ENCODE data around the gene OR10A2.
"Not testable (repeated sequence)": the region's sequence is repeated elsewhere in the genome, so short reads cannot be mapped to it uniquely, and the experiment has no call there.

The OR10A2 gene

DNA sequence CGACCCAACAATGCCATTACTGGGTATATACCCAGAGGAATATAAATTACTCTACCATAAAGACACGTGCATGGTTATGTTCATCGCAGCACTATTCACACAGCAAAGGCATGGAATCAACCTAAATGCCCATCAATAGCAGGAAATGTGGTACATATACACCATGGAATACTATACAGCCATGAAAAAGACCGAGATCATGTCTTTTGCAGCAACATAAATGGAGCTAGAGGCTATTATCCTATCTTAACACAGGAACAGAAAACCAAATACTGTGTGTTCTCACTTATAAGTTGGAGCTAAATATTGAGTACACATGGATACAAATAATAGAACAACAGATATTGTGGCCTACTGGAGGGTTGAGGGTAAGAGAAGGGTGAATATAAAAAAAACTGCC is 26.0 kb downstream of the OR10A2 start:
- no peak for DNase-seq

DNA sequence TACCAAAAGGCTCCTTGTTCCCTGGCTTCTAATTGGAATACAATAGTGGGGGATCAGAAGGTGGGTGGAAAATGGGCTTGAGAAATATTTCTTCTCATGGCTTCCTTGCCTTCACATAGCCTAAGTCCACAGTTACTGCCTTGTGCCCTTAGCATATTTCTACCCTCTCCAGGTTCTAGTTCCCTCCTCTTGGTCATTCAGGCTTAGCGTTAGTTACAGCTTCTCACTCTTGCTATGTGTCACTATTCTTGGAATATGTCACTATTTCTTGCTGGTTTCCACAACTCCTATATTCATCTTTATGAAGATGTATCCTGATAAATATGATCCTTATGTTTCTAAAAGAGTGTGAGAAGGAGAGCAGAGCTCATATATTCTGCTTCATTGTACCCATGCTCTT is 27.0 kb downstream of the OR10A2 start:
- DNase-seq, result no peak

DNA sequence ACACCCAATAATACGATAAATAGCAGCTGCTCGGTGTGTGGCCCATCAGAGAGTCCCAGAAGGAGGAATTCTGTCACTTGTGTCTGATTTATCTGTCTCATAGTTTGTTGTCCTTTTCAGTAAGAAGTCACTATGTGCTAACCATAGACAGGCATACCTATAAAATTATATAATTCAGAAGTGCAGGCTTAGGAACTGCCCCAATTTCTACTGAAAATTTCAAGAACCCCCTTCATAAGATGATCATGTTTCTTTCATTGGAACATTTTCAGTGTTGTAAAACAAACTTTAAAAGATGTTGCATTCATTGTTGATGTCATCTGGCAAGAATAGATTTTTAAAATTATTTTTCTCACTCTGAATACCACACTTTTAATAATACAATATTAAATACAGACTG is 29.5 kb downstream of the OR10A2 start, which contains the start of gene OR2D2:
Gene OR2D2, minus strand, starts transcription at position 101 of the 400 bp plus-strand sequence. Its CDS starts 0 bp downstream, at position 101.
- DNase-seq, result no peak

DNA sequence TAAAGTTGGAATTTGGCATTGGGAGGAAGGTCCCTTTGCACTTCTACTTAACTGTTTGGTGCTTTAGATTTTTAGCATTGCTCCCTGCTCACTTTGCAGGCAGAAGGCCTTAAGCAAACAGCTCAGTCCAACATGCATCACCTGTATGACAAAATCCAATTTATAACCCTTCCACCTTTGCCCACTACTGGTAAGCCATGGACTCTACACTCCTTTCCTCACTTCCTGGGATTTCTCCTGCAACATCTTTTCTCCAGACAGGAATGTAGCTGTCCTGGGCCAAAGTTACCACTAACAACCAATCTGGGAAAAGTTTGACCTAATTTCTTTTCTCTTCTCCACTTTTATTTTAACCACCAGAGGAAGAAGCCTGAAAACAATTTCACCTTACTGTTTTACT is 31.2 kb downstream of the OR10A2 start:
- DNase-seq, result no peak

DNA sequence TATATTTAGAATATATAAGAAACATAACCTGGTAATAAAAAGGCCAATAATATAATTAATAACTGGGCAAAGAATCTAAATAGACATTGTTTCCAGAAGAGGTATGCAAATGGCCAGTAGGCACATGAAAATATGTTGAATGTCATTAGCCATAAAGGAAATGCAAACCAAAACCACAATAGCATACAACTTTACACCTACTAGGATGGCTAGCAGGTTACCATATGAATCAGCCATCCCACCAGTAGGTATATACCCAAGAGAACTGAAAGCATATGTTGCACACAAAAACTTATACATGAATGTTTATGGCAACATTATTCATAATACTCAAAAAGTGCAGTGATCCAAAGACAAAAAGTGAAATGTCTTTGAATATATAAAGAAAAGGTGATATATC is 32.2 kb downstream of the OR10A2 start:
- no peak for DNase-seq

- no peak for DNase-seq
These were observed 36.1 kb downstream of the OR10A2 start for GRCh38 chr11:6898911-6899310.

DNA sequence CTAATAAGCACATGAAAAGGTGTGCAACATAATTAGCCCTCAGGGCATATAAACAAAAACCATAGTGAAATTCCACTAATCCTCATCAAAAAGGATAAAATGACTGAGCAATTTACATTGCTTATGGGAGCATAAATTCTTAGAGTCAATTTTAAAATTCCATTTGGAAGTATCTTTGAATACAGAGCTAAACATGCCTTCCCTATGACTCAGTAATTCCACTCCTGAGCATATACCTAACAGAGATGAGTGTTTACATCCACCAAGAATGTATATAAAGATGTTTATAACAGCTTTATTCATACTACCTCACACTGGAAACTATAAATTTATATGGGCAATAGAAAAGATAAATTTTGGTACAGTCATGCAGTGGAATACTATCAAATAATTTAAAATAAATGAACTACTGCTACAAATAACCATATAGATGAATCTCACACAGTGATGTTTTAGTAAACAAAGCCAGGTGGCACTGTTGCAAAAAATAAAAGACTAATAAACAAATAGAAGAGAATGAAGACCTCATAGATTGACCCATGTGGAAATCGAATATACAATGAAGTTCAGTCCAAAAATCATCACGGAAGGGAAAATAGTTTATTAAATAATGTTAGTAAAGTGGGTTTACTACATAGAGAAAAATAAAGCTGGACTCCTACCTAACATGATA is 37.6 kb downstream of the OR10A2 start:
- no peak for DNase-seq

- not testable (repeated sequence) for DNase-seq
These were observed 41.9 kb downstream of the OR10A2 start for GRCh38 chr11:6904804-6905203.

- DNase-seq, result no peak
These were observed 48.5 kb downstream of the OR10A2 start for GRCh38 chr11:6911378-6911777.

- DNase-seq, result no peak
These were observed 49.1 kb downstream of the OR10A2 start for GRCh38 chr11:6911948-6912347.

DNA sequence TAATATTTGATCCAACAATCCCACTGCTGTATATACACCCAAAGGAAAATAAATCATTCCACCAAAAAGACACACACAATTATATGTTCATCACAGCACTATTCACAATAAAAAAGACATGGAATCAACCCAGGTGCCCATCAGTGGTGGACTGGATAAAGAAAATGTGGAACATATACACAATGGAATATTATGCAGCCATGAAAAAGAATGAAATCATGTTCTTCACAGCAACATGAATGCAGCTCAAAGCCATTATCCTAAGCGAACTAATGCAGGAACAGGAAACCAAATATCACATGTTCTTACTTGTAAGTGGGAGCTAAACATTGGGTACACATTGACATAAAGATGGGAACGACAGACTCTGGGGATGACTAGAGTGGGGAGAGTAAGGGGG is 56.8 kb downstream of the OR10A2 start:
- DNase-seq, result no peak

DNA sequence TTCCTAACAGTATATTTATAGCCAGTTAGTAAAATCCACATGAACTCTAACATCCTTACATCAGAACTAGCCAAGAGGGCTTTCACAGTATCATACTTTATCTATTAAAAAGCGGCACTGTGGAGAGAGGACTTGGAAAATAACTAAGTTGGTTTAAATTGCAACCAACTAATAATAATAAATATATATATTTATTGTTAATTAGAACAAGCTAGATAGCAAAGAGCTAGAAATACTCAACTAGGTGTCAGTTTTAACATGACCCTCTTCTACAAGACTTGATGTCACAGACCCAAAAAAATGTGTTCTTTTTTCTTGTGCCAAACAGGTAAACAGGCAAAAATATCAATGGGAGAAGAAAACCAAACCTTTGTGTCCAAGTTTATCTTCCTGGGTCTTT is 57.8 kb downstream of the OR10A2 start, which contains the start of gene OR2D3:
Gene OR2D3, plus strand, starts transcription at position 301 of the 400 bp plus-strand sequence. Its CDS starts 0 bp downstream, at position 301.
- no peak for DNase-seq
